Anterior cingulate cortex (tissue), 58 donors: ENCODE results near the gene BTK.

Experiments used
- DNase-seq, 58 donors: peaks; one replicate each; lab custom pipeline; 2025; lab: John Stamatoyannopoulos, UW

Gene BTK

GRCh38 chrX:101385795-101386541 lies at the start of gene BTK:
BTK (minus strand) TSS chrX:101386191; CDS start chrX:101375284, 10,907 bp downstream.
- DNase-seq, result peak in 3 of 58 donors; percentile 0 to 15 (median 5)

GRCh38 chrX:101430457-101431078 lies 44.6 kb upstream of the BTK start:
- no peak for DNase-seq

DNA sequence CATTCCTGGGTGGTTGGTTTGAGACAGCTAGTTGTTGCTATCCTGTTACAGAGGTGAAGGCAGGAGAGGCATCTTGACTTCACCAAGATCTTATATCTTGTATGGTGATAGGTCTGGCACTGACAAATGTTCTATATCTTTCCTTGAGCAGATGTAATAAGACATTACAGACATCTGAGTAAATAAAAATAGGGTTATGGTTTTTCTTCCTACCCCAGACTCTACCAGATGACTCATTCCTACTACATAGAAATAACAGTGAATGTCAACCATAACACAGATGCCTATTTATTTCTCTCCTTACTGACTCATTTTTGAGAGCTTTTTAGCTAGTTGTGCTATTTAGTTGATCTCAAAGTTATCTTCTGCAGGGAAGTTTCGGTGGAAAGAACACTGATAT lies 43.9 kb upstream of the BTK start:
- DNase-seq, result no peak

GRCh38 chrX:101427954-101428353 lies 42.0 kb upstream of the BTK start:
- no peak for DNase-seq

DNA sequence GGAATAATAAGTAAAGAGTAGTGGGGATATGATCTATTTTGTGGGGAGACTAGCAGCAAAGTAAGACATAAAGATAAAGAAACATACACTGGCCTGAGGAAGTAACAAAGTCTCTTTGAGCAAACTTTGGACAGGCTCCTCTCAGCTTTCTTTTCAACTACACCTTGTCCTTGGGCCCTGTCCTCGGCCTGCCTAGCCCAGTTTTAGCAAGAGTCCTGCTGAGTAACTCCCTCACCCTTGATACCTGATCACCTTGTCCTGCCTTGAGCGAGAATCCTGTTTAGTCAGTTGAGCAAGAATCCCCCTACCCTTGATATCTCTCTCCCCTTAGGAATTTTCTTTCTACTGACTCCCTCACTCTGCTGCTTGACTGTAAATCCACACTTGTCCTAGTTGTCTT lies 33.5 kb upstream of the BTK start:
- no peak for DNase-seq

GRCh38 chrX:101417981-101418841 lies 32.2 kb upstream of the BTK start:
- peak in 54 of 58 donors; percentile 2 to 71 (median 36) for DNase-seq

GRCh38 chrX:101417190-101417589 lies 31.2 kb upstream of the BTK start:
- DNase-seq, result peak in 4 of 58 donors; percentile 0 to 1 (median 0)

GRCh38 chrX:101416691-101417090 lies 30.7 kb upstream of the BTK start:
- no peak for DNase-seq

DNA sequence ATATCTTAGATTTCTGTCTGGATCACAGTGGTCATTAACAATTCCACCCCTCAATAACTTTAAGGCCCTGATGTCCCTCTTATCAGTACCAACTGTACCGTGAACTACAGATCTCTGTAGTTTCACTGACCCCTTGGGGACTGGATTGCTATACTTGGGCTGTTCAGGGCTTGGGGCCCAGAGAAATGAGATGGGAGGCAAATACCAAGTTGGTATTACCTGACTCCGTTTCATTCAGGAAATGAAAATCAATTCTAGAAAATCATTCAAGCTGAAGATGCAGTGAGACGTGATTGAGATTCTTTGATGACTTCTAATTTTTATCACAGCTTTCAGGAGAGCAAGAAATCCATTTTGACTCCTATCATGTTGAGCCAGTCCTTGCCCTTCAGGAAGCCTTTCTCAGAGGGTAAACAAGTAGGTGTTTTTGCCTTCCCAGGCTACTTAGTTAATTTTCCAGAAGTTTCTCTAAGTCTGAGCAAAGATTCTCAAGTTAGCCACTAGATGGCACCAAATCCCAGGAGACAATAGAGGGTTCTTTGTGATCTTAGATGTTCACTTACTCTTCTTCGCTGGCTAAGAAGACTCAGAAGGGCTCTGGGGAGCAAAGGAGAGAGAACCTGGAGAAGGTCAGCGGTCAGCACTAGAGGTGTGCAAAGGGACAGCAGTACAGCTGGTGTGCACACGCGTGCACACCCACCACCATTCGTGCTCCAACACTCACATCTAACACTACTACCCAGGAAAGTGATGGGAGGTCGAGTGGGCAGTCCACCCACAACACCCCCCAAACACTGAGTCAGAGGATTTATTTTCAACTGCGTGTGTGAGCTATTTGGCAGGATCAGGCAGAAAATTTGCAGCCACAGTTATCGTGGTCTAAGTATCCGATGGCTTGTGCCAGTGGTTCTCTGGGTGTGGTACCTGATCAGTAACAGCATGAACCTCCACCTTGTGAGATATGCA lies 29.5 kb upstream of the BTK start:
- peak in 22 of 58 donors; percentile 1 to 76 (median 8) for DNase-seq

DNA sequence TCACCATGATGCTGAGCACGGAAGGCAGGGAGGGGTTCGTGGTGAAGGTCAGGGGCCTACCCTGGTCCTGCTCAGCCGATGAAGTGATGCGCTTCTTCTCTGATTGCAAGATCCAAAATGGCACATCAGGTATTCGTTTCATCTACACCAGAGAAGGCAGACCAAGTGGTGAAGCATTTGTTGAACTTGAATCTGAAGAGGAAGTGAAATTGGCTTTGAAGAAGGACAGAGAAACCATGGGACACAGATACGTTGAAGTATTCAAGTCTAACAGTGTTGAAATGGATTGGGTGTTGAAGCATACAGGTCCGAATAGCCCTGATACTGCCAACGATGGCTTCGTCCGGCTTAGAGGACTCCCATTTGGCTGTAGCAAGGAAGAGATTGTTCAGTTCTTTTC lies 26.0 kb upstream of the BTK start:
- no peak for DNase-seq

- no peak for DNase-seq
These were observed 24.5 kb upstream of the BTK start for GRCh38 chrX:101410461-101410860.

DNA sequence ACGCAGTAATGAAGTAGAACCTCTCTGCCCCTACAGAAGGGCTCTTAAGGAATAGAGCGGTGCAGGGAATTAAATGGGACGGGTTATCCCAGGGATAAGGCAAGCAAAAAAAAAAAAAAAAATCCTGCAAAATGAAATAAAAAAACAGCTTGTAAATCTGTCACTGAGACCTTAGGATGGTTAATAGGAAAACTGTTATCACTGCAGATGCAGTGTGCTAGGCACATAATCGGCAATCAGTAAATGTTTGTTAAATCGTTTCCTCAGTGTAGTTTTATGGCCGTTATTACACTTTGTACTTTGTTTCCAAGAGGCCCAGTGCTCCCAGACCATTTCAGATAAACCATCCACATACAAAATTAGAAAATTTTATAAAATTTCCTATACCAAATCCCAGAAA lies 23.1 kb upstream of the BTK start:
- no peak for DNase-seq

GRCh38 chrX:101408532-101408841 lies 22.5 kb upstream of the BTK start:
- no peak for DNase-seq

- peak; percentile 38 to 94 (median 82) for DNase-seq
These were observed 21.9 kb upstream of the BTK start, which contains the start of the genes GLA and HNRNPH2 for GRCh38 chrX:101407748-101408531. GLA (minus strand) TSS chrX:101407925; CDS start chrX:101407903, 22 bp downstream. HNRNPH2 (plus strand) TSS chrX:101408222; CDS start chrX:101411989, 3,767 bp downstream.

GRCh38 chrX:101407167-101407747 lies 21.3 kb upstream of the BTK start:
- peak in 6 of 58 donors; percentile 28 to 47 (median 40) for DNase-seq

GRCh38 chrX:101399825-101400224 lies 13.8 kb upstream of the BTK start:
- DNase-seq, result no peak

GRCh38 chrX:101398694-101399093 lies 12.7 kb upstream of the BTK start:
- DNase-seq, result no peak

GRCh38 chrX:101397779-101398178 lies 11.8 kb upstream of the BTK start:
- DNase-seq, result no peak

DNA sequence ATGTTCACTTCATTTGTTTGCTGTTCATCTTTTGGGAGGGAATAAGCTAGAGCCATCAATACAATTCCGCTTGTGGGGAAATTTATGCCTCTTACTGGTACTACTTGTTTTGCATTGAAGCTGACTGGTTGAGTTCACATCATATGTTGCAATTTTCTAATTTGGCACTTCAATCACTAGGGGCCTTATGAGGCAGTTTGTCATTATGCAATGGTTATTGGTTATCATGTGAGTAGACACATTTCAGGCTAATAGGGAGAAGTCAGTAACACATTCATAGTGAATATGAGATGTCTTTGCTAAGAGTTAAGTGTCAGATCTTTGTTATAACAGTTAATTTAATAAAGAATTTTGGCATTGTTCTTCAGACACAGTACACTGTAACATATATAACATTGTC lies 9.8 kb upstream of the BTK start:
- no peak for DNase-seq
